IMR-90 (cell line): Measurements from ENCODE around the gene ADCY1. TPM values are rescaled to one million over a fixed set of nuclear protein-coding genes. Genes with fewer than 3 reads are reported as not detected.

Experiments
- ATAC-seq: fragments of 200-7000 bp; cut with Tn5 transposase; 2 replicates; pipeline ENCODE4 v1.9.1; 2020; ENCODE audit warnings: low read depth, mild to moderate bottlenecking, moderate library complexity
- BruUV-seq: library from RNA; stranded (reverse); fragments of 400-500 nt; replicated peaks from 2 replicates; lab custom pipeline; 2021; lab: Mats Ljungman, UMichigan
- CTCF ChIA-PET: fragments of 300-600 bp; formaldehyde crosslinking; extraction: SDS; loops from one replicate; lab custom pipeline; 2021; ENCODE audit warnings: antibody characterized with exemption; lab: Yijun Ruan, JAX
- POLR2A ChIA-PET: fragments of 300-600 bp; sonication (Branson Sonifier 250); formaldehyde crosslinking; loops from one replicate; lab custom pipeline; 2022; ENCODE audit warnings: antibody characterized with exemption; ENCODE audit not compliant: unreplicated experiment; lab: Charles Lee
- DNase-seq: peaks from one replicate; pipeline ENCODE4 v3.0.0; 2013
- H2AFZ ChIP-seq: replicated peaks from 2 replicates; pipeline ENCODE3; 2013; ENCODE audit warnings: low read length, mild to moderate bottlenecking; ENCODE audit not compliant: poor library complexity
- H2AK5ac ChIP-seq: 2 replicates; pipeline ENCODE4 v1.6.1; 2013; ENCODE audit warnings: low read depth, low read length, inconsistent platforms
- H2AK9ac ChIP-seq: replicated peaks from 2 replicates; pipeline ENCODE3; 2013; ENCODE audit warnings: mild to moderate bottlenecking, low read depth, low read length, moderate library complexity; ENCODE audit not compliant: poor library complexity
- H2BK120ac ChIP-seq: 2 replicates; pipeline ENCODE4 v1.6.1; 2013; ENCODE audit warnings: low read depth, low read length, inconsistent platforms
- H2BK15ac ChIP-seq: 3 replicates; pipeline ENCODE4 v1.6.1; 2013; ENCODE audit warnings: low read depth, low read length, inconsistent platforms
- H2BK20ac ChIP-seq: 2 replicates; pipeline ENCODE4 v1.6.1; 2013; ENCODE audit warnings: low read depth, mild to moderate bottlenecking, inconsistent platforms, low read length, moderate library complexity
- H2BK5ac ChIP-seq: 2 replicates; pipeline ENCODE4 v1.6.1; 2013; ENCODE audit warnings: mild to moderate bottlenecking, low read depth, low read length, inconsistent platforms; ENCODE audit not compliant: poor library complexity, severe bottlenecking
- H3K14ac ChIP-seq: replicated peaks from 2 replicates; pipeline ENCODE4 v1.6.1; 2013; ENCODE audit warnings: low read depth, low read length, inconsistent platforms
- H3K18ac ChIP-seq: 2 replicates; pipeline ENCODE4 v1.6.1; 2013; ENCODE audit warnings: low read depth, low read length, control low read depth
- H3K23ac ChIP-seq: 2 replicates; pipeline ENCODE4 v1.6.1; 2013; ENCODE audit warnings: low read depth, low read length, inconsistent platforms
- H3K27ac ChIP-seq: 2 replicates; pipeline ENCODE4 v1.5.1; 2013; ENCODE audit warnings: mild to moderate bottlenecking, control low read depth, low read length; ENCODE audit not compliant: insufficient read depth
- H3K27me3 ChIP-seq: 2 replicates; pipeline ENCODE4 v1.6.1; 2013; ENCODE audit warnings: low read length; ENCODE audit not compliant: control insufficient read depth, insufficient read depth
- H3K36me3 ChIP-seq: 2 replicates; pipeline ENCODE4 v1.6.1; 2013; ENCODE audit warnings: low read length, mixed read lengths; ENCODE audit not compliant: control insufficient read depth, insufficient read depth
- H3K4ac ChIP-seq: 2 replicates; pipeline ENCODE4 v1.6.1; 2013; ENCODE audit warnings: low read depth, low read length, inconsistent platforms
- H3K4me1 ChIP-seq: 2 replicates; pipeline ENCODE4 v1.6.1; 2013; ENCODE audit warnings: low read length, mixed read lengths; ENCODE audit not compliant: control insufficient read depth, insufficient read depth
- H3K4me2 ChIP-seq: 2 replicates; pipeline ENCODE4 v1.6.1; 2013; ENCODE audit warnings: low read depth, mild to moderate bottlenecking, control low read depth, low read length, moderate library complexity
- H3K4me3 ChIP-seq: 2 replicates; pipeline ENCODE4 v1.5.1; 2013; ENCODE audit warnings: low read depth, mild to moderate bottlenecking, control low read depth, low read length, moderate library complexity; ENCODE audit not compliant: insufficient read depth
- H3K56ac ChIP-seq: 2 replicates; pipeline ENCODE4 v1.6.1; 2013; ENCODE audit warnings: low read length, inconsistent platforms; ENCODE audit not compliant: insufficient read depth; ENCODE audit errors: extremely low read depth
- H3K79me1 ChIP-seq, 2 experiments: 2 replicates each; pipeline ENCODE4 v1.6.1; 2013; ENCODE audit warnings: low read length in 2 of 2, inconsistent platforms in 1 of 2, low read depth in 1 of 2
- H3K9ac ChIP-seq: 2 replicates; pipeline ENCODE4 v1.6.1; 2013; ENCODE audit warnings: low read depth, low read length, control low read depth
- H3K9me1 ChIP-seq: 2 replicates; pipeline ENCODE4 v1.6.1; 2013; ENCODE audit warnings: low read length, inconsistent platforms; ENCODE audit not compliant: insufficient read depth
- H3K9me3 ChIP-seq: 2 replicates; pipeline ENCODE4 v1.6.1; 2013; ENCODE audit warnings: low read length; ENCODE audit not compliant: control insufficient read depth, insufficient read depth
- H4K20me1 ChIP-seq: 2 replicates; pipeline ENCODE4 v1.6.1; 2013; ENCODE audit warnings: low read length, inconsistent platforms; ENCODE audit not compliant: insufficient read depth
- H4K5ac ChIP-seq: 2 replicates; pipeline ENCODE4 v1.6.1; 2013; ENCODE audit warnings: mild to moderate bottlenecking, low read depth, low read length, control low read depth
- H4K8ac ChIP-seq, 2 experiments: 2 replicates each; pipeline ENCODE4 v1.6.1; 2013; ENCODE audit warnings: low read depth in 2 of 2, low read length in 2 of 2, control low read depth in 1 of 2, inconsistent platforms in 1 of 2
- H4K91ac ChIP-seq: 2 replicates; pipeline ENCODE4 v1.6.1; 2013; ENCODE audit warnings: low read depth, low read length, inconsistent platforms; ENCODE audit not compliant: insufficient read depth
- BHLHE40 ChIP-seq: fragments of 150-350 bp; IDR thresholded peaks from 2 replicates; pipeline ENCODE4 v1.6.1; 2016; ENCODE audit warnings: mild to moderate bottlenecking, low read depth, low read length
- CHD1 ChIP-seq: IDR thresholded peaks from 2 replicates; pipeline ENCODE4 v1.6.1; 2012; ENCODE audit warnings: low read depth, low read length, improper control_type of control experiment
- CTCF ChIP-seq: conservative IDR thresholded peaks from 2 replicates; pipeline ENCODE4 v1.5.1; 2012; ENCODE audit warnings: mild to moderate bottlenecking, low read depth, low read length, improper control_type of control experiment
- ELK1 ChIP-seq: fragments of 150-350 bp; IDR thresholded peaks from 2 replicates; pipeline ENCODE4 v1.6.1; 2016; ENCODE audit warnings: low read depth, mild to moderate bottlenecking, low read length, moderate library complexity, borderline replicate concordance
- FOS ChIP-seq: fragments of 150-350 bp; IDR thresholded peaks from 2 replicates; pipeline ENCODE4 v1.6.1; 2016; ENCODE audit warnings: low read depth, low read length
- MAFK ChIP-seq: IDR thresholded peaks from 2 replicates; pipeline ENCODE4 v1.6.1; 2012; ENCODE audit warnings: low read depth, low read length, improper control_type of control experiment
- MAZ ChIP-seq: IDR thresholded peaks from 2 replicates; pipeline ENCODE4 v1.6.1; 2012; ENCODE audit warnings: low read depth, mild to moderate bottlenecking, low read length, improper control_type of control experiment, moderate library complexity, borderline replicate concordance
- MXI1 ChIP-seq: IDR thresholded peaks from 2 replicates; pipeline ENCODE4 v1.6.1; 2012; ENCODE audit warnings: low read depth, mild to moderate bottlenecking, low read length, moderate library complexity, borderline replicate concordance
- NFE2L2 ChIP-seq: fragments of 150-350 bp; IDR thresholded peaks from 2 replicates; pipeline ENCODE4 v1.6.1; 2016; ENCODE audit warnings: low read depth, mild to moderate bottlenecking, low read length
- POLR2A ChIP-seq: IDR thresholded peaks from 2 replicates; pipeline ENCODE4 v1.6.1; 2012; ENCODE audit warnings: mild to moderate bottlenecking, low read depth, low read length
- RAD21 ChIP-seq: IDR thresholded peaks from 2 replicates; pipeline ENCODE4 v1.6.1; 2012; ENCODE audit warnings: low read length, improper control_type of control experiment
- RCOR1 ChIP-seq: IDR thresholded peaks from 2 replicates; pipeline ENCODE4 v1.6.1; 2012; ENCODE audit warnings: mild to moderate bottlenecking, low read length, improper control_type of control experiment; ENCODE audit not compliant: insufficient replicate concordance
- RFX5 ChIP-seq: IDR thresholded peaks from 2 replicates; pipeline ENCODE4 v1.8.0; 2012; ENCODE audit warnings: low read depth, mild to moderate bottlenecking, low read length, moderate library complexity
- SMC3 ChIP-seq: fragments of 150-350 bp; IDR thresholded peaks from 2 replicates; pipeline ENCODE4 v1.6.1; 2016; ENCODE audit warnings: low read depth, mild to moderate bottlenecking, antibody characterized with exemption, low read length, moderate library complexity
- WGBS, 2 experiments: methylation state at CpG; one replicate each; pipeline versions ENCODE4 v1.1.5 to v1.1.7; 2013; ENCODE audit warnings: missing lambda C conversion rate in 2 of 2; ENCODE audit not compliant: insufficient read length in 1 of 2; ENCODE audit errors: extremely low coverage in 2 of 2; 5-methylcytosine and 5-hydroxymethylcytosine counted together
- dilution Hi-C: fragments of 300-500 bp; cut with HindIII; formaldehyde crosslinking; loops from one replicate; pipeline ENCODE4 v1.14.3; 2018; ENCODE audit warnings: low sequenced_read_pairs; ENCODE audit not compliant: unreplicated experiment
- in situ Hi-C: fragments of 300-500 bp; cut with MboI; formaldehyde crosslinking; loops from 3 replicates; pipeline ENCODE4 v1.14.3; 2019; ENCODE audit warnings: low sequenced_read_pairs, inconsistent platforms, mixed read lengths
- intact Hi-C: fragments of 100-400 bp; cut with micrococcal nuclease; formaldehyde crosslinking; loops from 2 replicates; pipeline ENCODE4 v1.10.0; 2022
- polyA plus RNA-seq, 3 experiments: library from polyadenylated mRNA; depleted of rRNA; stranded (reverse); fragments of >200 nt; gene quantifications; 2 replicates each; pipeline ENCODE4 v1.2.3, GENCODE V29; 2012; ENCODE audit warnings: low replicate concordance in 1 of 3
- total RNA-seq: library from RNA; depleted of rRNA; stranded (reverse); fragments of >200 nt; gene quantifications from 2 replicates; pipeline ENCODE4 v1.2.3, GENCODE V29; 2012

ADCY1 gene
- total and polyA plus RNA-seq, 2 of the 4 experiments (the other 2 are of a cell fraction), result 0.18 to 0.24 TPM

GRCh38 chr7:45622058-45622457, 47.9 kb downstream of the ADCY1 start:
- Histone ChIP-seq H3K18ac (no peak overlapping the region), H3K27me3 (peaks cover 8% of the 10 kb centered on the region), H3K9me3 (no peaks in the 10 kb centered on the region; the same call in 1 of the 2 replicates), H3K4me1 (no peaks in the 10 kb centered on the region), H2BK5ac (no peak overlapping the region), H2BK15ac (no peak overlapping the region), H3K36me3 (no peaks in the 10 kb centered on the region), H2AFZ (no peak overlapping the region), H4K91ac (no peak overlapping the region), H4K20me1 (no peaks in the 10 kb centered on the region; the same call in 1 of the 2 replicates), H3K79me1 (no peaks in the 10 kb centered on the region), H2AK9ac (no peak overlapping the region), H3K9ac (no peak overlapping the region), H3K9me1 (no peaks in the 10 kb centered on the region), H3K4ac (no peak overlapping the region), H4K8ac (no peak overlapping the region), H3K14ac (no peak overlapping the region), H3K27ac (no peak overlapping the region), H2AK5ac (no peak overlapping the region), H2BK20ac (no peak overlapping the region), H3K4me2 (no peak overlapping the region), H3K4me3 (no peak overlapping the region), H3K23ac (no peak overlapping the region), H2BK120ac (no peak overlapping the region), H3K56ac (no peak overlapping the region), H4K5ac (no peak overlapping the region)
- ATAC-seq (no peak), DNase-seq (no peak)
- intact Hi-C loops, result no loop called here
- ChIA-PET POLR2A (no interaction called here), CTCF (no interaction called here)
- BruUV-seq, result no TSS peak
- no CpG with 5 or more reads among the region's 9 CpGs for WGBS, 2 experiments
- dilution Hi-C loops, result no loop called here
- TF ChIP-seq BHLHE40, result no peak
- TF ChIP-seq CTCF, result no peak
- no peak for TF ChIP-seq MAFK
- no peak for TF ChIP-seq POLR2A
- no peak for TF ChIP-seq CHD1
- TF ChIP-seq ELK1, result no peak
- TF ChIP-seq RCOR1, result no peak
- no peak for TF ChIP-seq RFX5
- TF ChIP-seq RAD21, result no peak
- TF ChIP-seq NFE2L2, result no peak
- TF ChIP-seq MAZ, result no peak
- no peak for TF ChIP-seq MXI1
- no peak for TF ChIP-seq SMC3
- TF ChIP-seq FOS, result no peak
- in situ Hi-C loops, result no loop called here
